H1 (cell line): ENCODE results near the gene KAT14. TPM values are rescaled to one million over a fixed set of nuclear protein-coding genes. Genes with fewer than 3 reads are reported as not detected.

Source experiments
- CTCF ChIA-PET: fragments of 300-600 bp; sonication (Branson Sonifier 250); formaldehyde crosslinking; loops from one replicate; lab custom pipeline; 2021; ENCODE audit not compliant: partially characterized antibody; lab: Charles Lee
- POLR2A ChIA-PET: fragments of 300-600 bp; sonication (Branson Sonifier 250); formaldehyde crosslinking; loops from one replicate; lab custom pipeline; 2021; ENCODE audit warnings: inconsistent platforms; ENCODE audit not compliant: partially characterized antibody; lab: Charles Lee
- DNase-seq, 2 experiments: peaks; one replicate each; pipeline versions ENCODE4 v3.0.0 to v3.0.0-alpha.2; 2010 to 2022; ENCODE audit warnings: low spot score in 2 of 2, low read depth in 1 of 2, mixed read lengths in 1 of 2
- FAIRE-seq: peaks from 2 replicates; lab custom pipeline; 2011; peaks lifted over from hg19 to GRCh38; lab: Jason Lieb, UNC
- H2AFZ ChIP-seq: 2 replicates; pipeline ENCODE4 v1.8.1; 2012; ENCODE audit warnings: low read length, inconsistent platforms
- H2AK5ac ChIP-seq: 2 replicates; pipeline ENCODE4 v1.6.1; 2013; ENCODE audit warnings: low read depth, low read length
- H2BK120ac ChIP-seq: replicated peaks from 2 replicates; pipeline ENCODE3; 2013; ENCODE audit warnings: low read depth, low read length, inconsistent platforms
- H2BK12ac ChIP-seq: 2 replicates; pipeline ENCODE4 v1.6.1; 2013; ENCODE audit warnings: low read depth, low read length
- H2BK15ac ChIP-seq: 2 replicates; pipeline ENCODE4 v1.6.1; 2013; ENCODE audit warnings: low read length
- H2BK20ac ChIP-seq: 2 replicates; pipeline ENCODE4 v1.6.1; 2013; ENCODE audit warnings: low read length
- H2BK5ac ChIP-seq: 2 replicates; pipeline ENCODE4 v1.6.1; 2013; ENCODE audit warnings: low read depth, low read length
- H3K14ac ChIP-seq: 2 replicates; pipeline ENCODE4 v1.6.1; 2013; ENCODE audit warnings: inconsistent platforms; ENCODE audit not compliant: insufficient read length
- H3K18ac ChIP-seq: 2 replicates; pipeline ENCODE4 v1.6.1; 2013; ENCODE audit warnings: low read length; ENCODE audit errors: extremely low read depth
- H3K23ac ChIP-seq: 2 replicates; pipeline ENCODE4 v1.6.1; 2013; ENCODE audit warnings: inconsistent platforms; ENCODE audit not compliant: insufficient read length
- H3K23me2 ChIP-seq: 2 replicates; pipeline ENCODE4 v1.6.1; 2013; ENCODE audit warnings: low read depth, low read length
- H3K27ac ChIP-seq: 2 replicates; pipeline ENCODE4 v1.6.1; 2011; ENCODE audit warnings: low read depth, low read length, inconsistent platforms
- H3K27me3 ChIP-seq, 4 experiments: replicated peaks in 1 of 4; 1 replicate in 1 of 4; 2 replicates in 3 of 4; pipeline versions ENCODE4 v1.6.1 to v1.8.1; 2011 to 2013; ENCODE audit warnings: low read length in 3 of 4, mild to moderate bottlenecking in 3 of 4, inconsistent platforms in 2 of 4, mixed read lengths in 2 of 4, moderate library complexity in 1 of 4; ENCODE audit not compliant: control insufficient read depth in 3 of 4, insufficient read depth in 3 of 4; ENCODE audit errors: extremely low read depth in 1 of 4
- H3K36me3 ChIP-seq, 4 experiments: 2 replicates each; pipeline versions ENCODE4 v1.6.1 to v1.8.1; 2011 to 2013; ENCODE audit warnings: mild to moderate bottlenecking in 4 of 4, low read length in 3 of 4, moderate library complexity in 2 of 4, control low read depth in 1 of 4, inconsistent platforms in 1 of 4; ENCODE audit not compliant: insufficient read depth in 4 of 4, control insufficient read depth in 2 of 4
- H3K4ac ChIP-seq: replicated peaks from 2 replicates; pipeline ENCODE3; 2013; ENCODE audit warnings: low read length, low read depth, mixed read lengths, inconsistent platforms; ENCODE audit not compliant: insufficient read length
- H3K4me1 ChIP-seq, 4 experiments: replicated peaks in 1 of 4; 1 replicate in 1 of 4; 2 replicates in 3 of 4; pipeline versions ENCODE4 v1.6.1 to v1.8.1; 2011 to 2013; ENCODE audit warnings: low read length in 3 of 4, inconsistent platforms in 2 of 4, mixed read lengths in 1 of 4; ENCODE audit not compliant: insufficient read depth in 4 of 4, control insufficient read depth in 3 of 4
- H3K4me2 ChIP-seq, 2 experiments: 2 replicates each; pipeline versions ENCODE4 v1.6.1 to v1.8.1; 2011 to 2013; ENCODE audit warnings: low read depth in 2 of 2, low read length in 2 of 2, control low read depth in 1 of 2, inconsistent platforms in 1 of 2, mild to moderate bottlenecking in 1 of 2; ENCODE audit not compliant: insufficient read depth in 1 of 2
- H3K4me3 ChIP-seq, 4 experiments: fragments of 200-600, 300-600 bp in 1 of 4; sonication (generic), shearing (Covaris generic), sonication (Bioruptor Twin) in 1 of 4; 2 replicates each; pipeline versions ENCODE4 v1.5.1 to v1.8.1; 2011 to 2016; ENCODE audit warnings: low read length in 4 of 4, low read depth in 3 of 4, control low read depth in 2 of 4, inconsistent platforms in 2 of 4, mild to moderate bottlenecking in 2 of 4, mixed read lengths in 1 of 4, moderate library complexity in 1 of 4; ENCODE audit not compliant: insufficient read depth in 2 of 4; ENCODE audit errors: extremely low read depth in 1 of 4
- H3K56ac ChIP-seq: replicated peaks from 2 replicates; pipeline ENCODE3; 2013; ENCODE audit warnings: low read depth, mild to moderate bottlenecking, mixed read lengths, low read length, inconsistent platforms; ENCODE audit not compliant: insufficient read length
- H3K79me1 ChIP-seq: 2 replicates; pipeline ENCODE4 v1.6.1; 2013; ENCODE audit warnings: low read depth, low read length, control low read depth
- H3K79me2 ChIP-seq, 2 experiments: 2 replicates each; pipeline versions ENCODE4 v1.6.1 to v1.8.1; 2012 to 2013; ENCODE audit warnings: low read length in 2 of 2, mild to moderate bottlenecking in 2 of 2, inconsistent platforms in 1 of 2; ENCODE audit not compliant: insufficient read depth in 2 of 2, control insufficient read depth in 1 of 2
- H3K9ac ChIP-seq, 4 experiments: replicated peaks in 1 of 4; 1 replicate in 1 of 4; 2 replicates in 3 of 4; pipeline versions ENCODE4 v1.6.1 to v1.8.1; 2011 to 2013; ENCODE audit warnings: low read depth in 3 of 4, low read length in 3 of 4, control low read depth in 2 of 4, mild to moderate bottlenecking in 2 of 4, moderate library complexity in 2 of 4, inconsistent platforms in 1 of 4; ENCODE audit errors: extremely low read depth in 1 of 4
- H3K9me3 ChIP-seq, 2 experiments: 2 replicates each; pipeline versions ENCODE4 v1.6.1 to v1.8.1; 2012 to 2013; ENCODE audit warnings: mild to moderate bottlenecking in 2 of 2, moderate library complexity in 2 of 2, control low read depth in 1 of 2, inconsistent platforms in 1 of 2, low read depth in 1 of 2, low read length in 1 of 2, mixed read lengths in 1 of 2; ENCODE audit not compliant: insufficient read depth in 2 of 2
- H4K20me1 ChIP-seq, 2 experiments: replicated peaks in 1 of 2; 2 replicates each; pipeline versions ENCODE3 to v1.8.1; 2011 to 2013; ENCODE audit warnings: inconsistent platforms in 2 of 2, low read length in 2 of 2, mild to moderate bottlenecking in 1 of 2; ENCODE audit not compliant: insufficient read depth in 2 of 2, control insufficient read depth in 1 of 2
- H4K5ac ChIP-seq: 2 replicates; pipeline ENCODE4 v1.6.1; 2013; ENCODE audit warnings: low read length, low read depth, mixed read lengths, inconsistent platforms; ENCODE audit not compliant: insufficient read length
- H4K8ac ChIP-seq: 2 replicates; pipeline ENCODE4 v1.8.0; 2013; ENCODE audit warnings: mild to moderate bottlenecking, moderate library complexity, low read length, inconsistent platforms; ENCODE audit not compliant: insufficient read depth; ENCODE audit errors: extremely low read depth
- H4K91ac ChIP-seq: replicated peaks from 2 replicates; pipeline ENCODE3; 2013; ENCODE audit warnings: low read length, mixed read lengths, inconsistent platforms; ENCODE audit not compliant: insufficient read length
- FOSL1 ChIP-seq: IDR thresholded peaks from 2 replicates; pipeline ENCODE4 v1.6.1; 2011; ENCODE audit warnings: mild to moderate bottlenecking, low read depth, low read length, moderate library complexity; ENCODE audit not compliant: insufficient read depth
- JUND ChIP-seq: IDR thresholded peaks from 2 replicates; pipeline ENCODE4 v1.6.1; 2011; ENCODE audit warnings: mild to moderate bottlenecking, improper control_type of control experiment, low read length
- KDM4A ChIP-seq: IDR thresholded peaks from one replicate; pipeline ENCODE4 v1.7.1; 2012; ENCODE audit warnings: low read depth, mild to moderate bottlenecking, moderate library complexity, low read length, inconsistent platforms; ENCODE audit not compliant: severe bottlenecking
- TBP ChIP-seq: IDR thresholded peaks from 2 replicates; pipeline ENCODE4 v1.6.1; 2011; ENCODE audit warnings: low read depth, low read length, improper control_type of control experiment
- WGBS, 2 experiments: shearing (Covaris generic) in 1 of 2; methylation state at CpG; one replicate each; pipeline versions ENCODE4 v1.1.6 to v1.1.7; 2013 to 2015; ENCODE audit warnings: low lambda C conversion rate in 2 of 2, mixed read lengths in 2 of 2, inconsistent platforms in 1 of 2, low coverage in 1 of 2, missing lambda C conversion rate in 1 of 2; ENCODE audit not compliant: insufficient replicate concordance in 2 of 2, insufficient coverage in 1 of 2, insufficient read length in 1 of 2; ENCODE audit errors: extremely low coverage in 1 of 2, missing lambda C conversion rate in 1 of 2; 5-methylcytosine and 5-hydroxymethylcytosine counted together
- polyA plus RNA-seq, 7 experiments: library from polyadenylated mRNA; depleted of rRNA in 3 of 7; stranded (reverse) in 5 of 7; unstranded in 2 of 7; fragments of >200 nt in 5 of 7; fragments of 200-250 nt in 2 of 7; gene quantifications; 1 replicate in 5 of 7; 2 replicates in 1 of 7; 4 replicates in 1 of 7; pipeline versions ENCODE4 v1.2.1 to v1.2.3, GENCODE V29; 2011 to 2013; ENCODE audit warnings: missing spikeins in 2 of 7, mixed read lengths in 2 of 7
- total RNA-seq: library from RNA; stranded (reverse); fragmentation: NEBNext Ultra II Directional; extraction: Animal tissue kit (Norgen Biotek cat#: 25700); gene quantifications from 2 replicates; pipeline ENCODE4 v1.2.1, GENCODE V29; 2021

KAT14 gene
- total and polyA plus RNA-seq, 2 of the 8 experiments (the other 6 are each of a cell fraction or from before 2014, with no cell fraction given) = 17.3 to 29.3 TPM

DNA sequence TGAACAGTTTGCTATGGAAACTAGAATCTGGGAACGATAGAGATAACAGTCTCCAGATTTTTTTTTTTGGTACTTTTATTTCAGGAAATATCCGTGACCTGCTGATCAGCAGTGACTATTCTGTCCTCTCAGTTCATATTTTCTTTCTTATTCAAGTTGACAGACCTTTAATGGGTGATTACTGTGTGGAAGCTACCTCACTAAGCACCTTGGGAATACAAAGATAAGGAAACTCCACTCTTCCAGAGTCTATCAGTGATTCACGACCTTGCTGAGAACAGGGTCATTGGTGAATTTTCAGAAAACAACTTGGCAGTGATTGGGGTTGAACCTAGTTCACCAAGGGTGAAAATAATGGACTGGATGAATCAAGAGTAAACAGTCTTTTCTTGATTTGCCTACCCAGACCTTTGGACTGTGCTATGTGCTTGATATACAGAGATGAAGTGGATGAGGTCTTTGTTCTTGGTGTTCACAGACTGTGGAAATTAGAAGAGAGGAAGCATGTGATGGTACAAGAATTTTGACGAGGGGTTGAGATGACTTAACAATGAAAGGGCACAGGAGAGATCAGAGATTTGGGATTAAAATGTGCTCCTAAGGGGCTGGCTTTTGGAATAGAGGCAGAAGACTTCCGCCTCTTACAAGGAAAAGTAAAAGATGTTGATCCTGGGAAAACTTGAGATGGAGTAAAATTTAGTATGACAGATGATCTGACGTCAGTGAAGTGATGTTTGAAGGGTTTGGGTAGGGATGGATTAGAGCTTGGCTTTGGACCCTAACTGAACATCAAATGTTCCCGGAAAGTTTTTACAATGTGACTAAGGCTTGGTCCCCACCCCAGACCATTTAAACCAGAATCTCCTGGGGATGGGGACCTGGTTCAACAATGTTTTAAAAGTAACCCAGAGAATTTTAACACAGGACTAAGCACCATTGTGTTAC lies 1.2 kb downstream of the KAT14 start:
- Histone ChIP-seq H4K8ac (no peak overlapping the region), H3K9me3 (no peaks in the 10 kb centered on the region), H3K36me3 (peaks cover 0 to 15% (median 6%) of the 10 kb centered on the region in 4 experiments; a peak in 5 of 8 replicates), H3K4me1 (peaks cover 0 to 6% (median 3%) of the 10 kb centered on the region in 4 experiments; a peak in 5 of 7 replicates), H2BK5ac (no peak overlapping the region), H2BK12ac (no peak overlapping the region), H2BK20ac (no peak overlapping the region), H2BK15ac (no peak overlapping the region), H4K20me1 (peaks cover 0 to 9% of the 10 kb centered on the region in 2 experiments), H3K23ac (no peak overlapping the region), H3K4ac (no peak overlapping the region), H3K18ac (no peak overlapping the region), H2AFZ (no peak overlapping the region), H3K27me3 (no peaks in the 10 kb centered on the region; a peak in 1 of 7 replicates), H3K56ac (peak overlapping the region; percentile 13), H2BK120ac (no peak overlapping the region), H3K79me1 (peaks cover 5% of the 10 kb centered on the region), H4K91ac (no peak overlapping the region), H3K9ac (peak overlapping the region; percentile 88 to 93 (median 90)), H4K5ac (no peak overlapping the region), H3K14ac (no peak overlapping the region), H3K27ac (no peak overlapping the region), H2AK5ac (no peak overlapping the region), H3K79me2 (peaks cover 18 to 45% of the 10 kb centered on the region in 2 experiments), H3K23me2 (peaks cover 6% of the 10 kb centered on the region; the same call in 1 of the 2 replicates), H3K4me2 (peak overlapping the region; percentile 87 to 95), H3K4me3 (peak overlapping the region; percentile 87 to 94 (median 91))
- FAIRE-seq (no peak), DNase-seq (peak in 1 of 2 experiments; percentile 11)
- POLR2A ChIA-PET = interaction anchor here (1.0 to 2.3 kb wide), 11 partner anchors 8 to 149 kb away, joined by 3 to 8 read pairs (median 5); partner anchors contain the start of genes OVOL2 and ZNF133
- CTCF ChIA-PET = interaction anchor here (0.6 kb wide), 2 partner anchors 355 to 941 kb away, joined by 3 read pairs; no protein-coding TSS in a partner anchor
- 50% methylated on average over 7 of the region's 7 CpGs; no CpG with 5 or more reads in 1 of the 2 experiments for WGBS, 2 experiments
- TF ChIP-seq JUND = no peak
- no peak for TF ChIP-seq FOSL1
- TF ChIP-seq KDM4A = no peak
- TF ChIP-seq TBP = no peak
